HCT116 (cell line): Measurements from ENCODE around the gene ITGB1BP1. TPM values are rescaled to one million over a fixed set of nuclear protein-coding genes. Genes with fewer than 3 reads are reported as not detected.

ENCODE experiments used
- ATAC-seq: fragments of 200-7000 bp; cut with Tn5 transposase; 2 replicates; pipeline ENCODE4 v1.9.1; 2020; ENCODE audit warnings: mild to moderate bottlenecking, moderate library complexity
- BruUV-seq: library from RNA; stranded (reverse); fragments of 400-500 nt; replicated peaks from 2 replicates; lab custom pipeline; 2021; lab: Mats Ljungman, UMichigan
- CTCF ChIA-PET: fragments of 300-600 bp; sonication (Branson Sonifier 250); formaldehyde crosslinking; loops from one replicate; lab custom pipeline; 2021; ENCODE audit warnings: antibody characterized with exemption; lab: Charles Lee
- POLR2A ChIA-PET: fragments of 300-600, 350-600 bp; sonication (Branson Sonifier 250); formaldehyde crosslinking; loops from one replicate; lab custom pipeline; 2021; ENCODE audit warnings: antibody characterized with exemption; lab: Charles Lee
- RAD21 ChIA-PET, 2 experiments: fragments of 300-600 bp; sonication (Branson Sonifier 250); formaldehyde crosslinking; loops; one replicate each; lab custom pipeline; 2023; ENCODE audit warnings: low total read pairs in 2 of 2; ENCODE audit not compliant: uncharacterized antibody in 2 of 2, unreplicated experiment in 2 of 2, low non-redundant PET in 1 of 2; lab: Charles Lee
- DNase-seq: peaks from one replicate; pipeline ENCODE4 v3.0.0-alpha.2; 2010; ENCODE audit warnings: low read depth, low spot score
- H2AFZ ChIP-seq: fragments of 200-600 bp; shearing (Covaris generic), sonication (generic); 2 replicates; pipeline ENCODE4 v1.6.1; 2017; ENCODE audit warnings: low read depth, mixed run types, mixed read lengths, antibody characterized with exemption, low read length; ENCODE audit not compliant: poor library complexity, severe bottlenecking
- H3K27ac ChIP-seq: 2 replicates; pipeline ENCODE4 v1.5.1; 2012; ENCODE audit warnings: low read depth, low read length
- H3K27me3 ChIP-seq: fragments of 200-600 bp; sonication (generic); 2 replicates; pipeline ENCODE4 v1.6.1; 2016; ENCODE audit warnings: mixed run types, low read length, mixed read lengths; ENCODE audit not compliant: insufficient read depth
- H3K36me3 ChIP-seq, 2 experiments: fragments of 200-500 bp in 1 of 2; fragments of 200-600 bp in 1 of 2; sonication (Bioruptor generic) in 1 of 2; sonication (generic) in 1 of 2; 2 replicates each; pipeline versions ENCODE4 v1.5.1 to v1.6.1; 2014 to 2016; ENCODE audit warnings: low read length in 2 of 2, inconsistent platforms in 1 of 2, mixed read lengths in 1 of 2, mixed run types in 1 of 2; ENCODE audit not compliant: insufficient read depth in 2 of 2, control insufficient read depth in 1 of 2
- H3K4me1 ChIP-seq, 2 experiments: fragments of 200-600 bp in 1 of 2; sonication (generic) in 1 of 2; 2 replicates each; pipeline versions ENCODE4 v1.5.1 to v1.6.1; 2012 to 2017; ENCODE audit warnings: low read length in 2 of 2, inconsistent platforms in 1 of 2, mild to moderate bottlenecking in 1 of 2, mixed read lengths in 1 of 2, mixed run types in 1 of 2, moderate library complexity in 1 of 2; ENCODE audit not compliant: insufficient read depth in 2 of 2, control insufficient read depth in 1 of 2
- H3K4me2 ChIP-seq: fragments of 200-600 bp; sonication (generic); 2 replicates; pipeline ENCODE4 v1.6.1; 2017; ENCODE audit warnings: mixed run types, low read length, mixed read lengths
- H3K4me3 ChIP-seq, 2 experiments: fragments of 200-600 bp in 1 of 2; sonication (generic) in 1 of 2; replicated peaks in 1 of 2; 2 replicates each; pipeline ENCODE4 v1.5.1; 2011 to 2016; ENCODE audit warnings: low read length in 2 of 2, control low read depth in 1 of 2, low read depth in 1 of 2, mild to moderate bottlenecking in 1 of 2, mixed read lengths in 1 of 2, mixed run types in 1 of 2
- H3K79me2 ChIP-seq: fragments of 200-600 bp; sonication (generic); 2 replicates; pipeline ENCODE4 v1.6.1; 2017; ENCODE audit warnings: mild to moderate bottlenecking, mixed run types, low read length, moderate library complexity, mixed read lengths; ENCODE audit not compliant: insufficient read depth
- H3K9ac ChIP-seq: fragments of 200-600 bp; sonication (generic); 2 replicates; pipeline ENCODE4 v1.6.1; 2016; ENCODE audit warnings: low read length, mixed read lengths
- H3K9me2 ChIP-seq: fragments of 200-600 bp; sonication (generic), shearing (Covaris generic); 2 replicates; pipeline ENCODE4 v1.6.1; 2017; ENCODE audit warnings: mixed run types, mild to moderate bottlenecking, moderate library complexity; ENCODE audit not compliant: insufficient read depth
- H3K9me3 ChIP-seq, 2 experiments: fragments of 200-500 bp in 1 of 2; fragments of 200-600 bp in 1 of 2; sonication (Bioruptor generic) in 1 of 2; sonication (generic) in 1 of 2; 2 replicates each; pipeline ENCODE4 v1.6.1; 2014 to 2017; ENCODE audit warnings: low read length in 2 of 2, mixed read lengths in 2 of 2, inconsistent platforms in 1 of 2, low read depth in 1 of 2, mild to moderate bottlenecking in 1 of 2, mixed run types in 1 of 2, moderate library complexity in 1 of 2; ENCODE audit not compliant: control insufficient read depth in 1 of 2, insufficient read depth in 1 of 2
- H4K20me1 ChIP-seq: fragments of 200-600 bp; sonication (generic), shearing (Covaris generic); 2 replicates; pipeline ENCODE4 v1.6.1; 2017; ENCODE audit warnings: mixed run types, mild to moderate bottlenecking, moderate library complexity; ENCODE audit not compliant: insufficient read depth
- ATF3 ChIP-seq: IDR thresholded peaks from 2 replicates; pipeline ENCODE4 v1.6.1; 2012
- CBX3 ChIP-seq: IDR thresholded peaks from 2 replicates; pipeline ENCODE4 v1.6.1; 2012; ENCODE audit warnings: low read depth
- CTCF ChIP-seq, 3 experiments: fragments of 200-600 bp in 1 of 3; sonication (generic) in 1 of 3; IDR thresholded peaks in 2 of 3; conservative IDR thresholded peaks in 1 of 3; 2 replicates each; pipeline ENCODE4 v1.5.1; 2012 to 2017; ENCODE audit warnings: low read depth in 2 of 3, low read length in 2 of 3, antibody characterized with exemption in 1 of 3, borderline replicate concordance in 1 of 3, control low read depth in 1 of 3, mild to moderate bottlenecking in 1 of 3, mixed read lengths in 1 of 3, mixed run types in 1 of 3, moderate library complexity in 1 of 3; ENCODE audit not compliant: insufficient read depth in 1 of 3
- EGR1 ChIP-seq: IDR thresholded peaks from 2 replicates; pipeline ENCODE4 v1.6.1; 2012; ENCODE audit warnings: low read depth
- EZH2phosphoT487 ChIP-seq: fragments of 200-600 bp; IDR thresholded peaks from 2 replicates; pipeline ENCODE4 v1.6.1; 2018; ENCODE audit warnings: antibody characterized with exemption, borderline replicate concordance
- FOSL1 ChIP-seq: IDR thresholded peaks from 2 replicates; pipeline ENCODE4 v1.6.1; 2012; ENCODE audit warnings: low read depth
- POLR2A ChIP-seq: IDR thresholded peaks from 2 replicates; pipeline ENCODE4 v1.7.0; 2011; ENCODE audit warnings: borderline replicate concordance; ENCODE audit not compliant: insufficient read depth, insufficient read length; ENCODE audit errors: extremely low read depth
- POLR2AphosphoS5 ChIP-seq: IDR thresholded peaks from 2 replicates; pipeline ENCODE4 v1.6.1; 2011; ENCODE audit warnings: mild to moderate bottlenecking, low read depth, low read length, moderate library complexity
- SIN3A ChIP-seq: IDR thresholded peaks from 2 replicates; pipeline ENCODE4 v1.6.1; 2012; ENCODE audit warnings: low read depth
- SP1 ChIP-seq: IDR thresholded peaks from 2 replicates; pipeline ENCODE4 v1.6.1; 2012; ENCODE audit warnings: low read depth
- SRF ChIP-seq: IDR thresholded peaks from 2 replicates; pipeline ENCODE4 v1.6.1; 2012; ENCODE audit warnings: low read depth
- YY1 ChIP-seq: IDR thresholded peaks from 2 replicates; pipeline ENCODE4 v1.6.1; 2011; ENCODE audit warnings: low read length, low read depth, moderate library complexity, mild to moderate bottlenecking; ENCODE audit not compliant: insufficient replicate concordance; ENCODE audit errors: extremely low read depth
- ZBTB33 ChIP-seq: IDR thresholded peaks from 2 replicates; pipeline ENCODE4 v1.6.1; 2011; ENCODE audit warnings: mild to moderate bottlenecking, low read length, moderate library complexity; ENCODE audit not compliant: insufficient replicate concordance; ENCODE audit errors: extremely low read depth
- ZFX ChIP-seq: fragments of 450-650 bp; IDR thresholded peaks from 2 replicates; pipeline ENCODE4 v1.6.1; 2017
- ZNF274 ChIP-seq: fragments of 200-500 bp; sonication (Bioruptor generic); IDR thresholded peaks from 2 replicates; pipeline ENCODE4 v1.6.1; 2014; ENCODE audit warnings: mild to moderate bottlenecking, low read depth, low read length, inconsistent platforms
- intact Hi-C: fragments of 100-400 bp; cut with micrococcal nuclease; formaldehyde crosslinking; loops from 2 replicates; pipeline ENCODE4 v1.10.0; 2022
- total RNA-seq: library from RNA; stranded (reverse); gene quantifications from one replicate; pipeline ENCODE4 v1.2.1, GENCODE V29; 2021; ENCODE audit not compliant: unreplicated experiment

The ITGB1BP1 gene
- total RNA-seq, 1 experiment from 2014 or later: 86.9 TPM

GRCh38 chr2:9404451-9404850 lies 18.9 kb downstream of the ITGB1BP1 start:
- TF ChIP-seq EZH2phosphoT487 (no peak), ZBTB33 (no peak), ZFX (no peak), SRF (no peak), POLR2A (no peak), POLR2AphosphoS5 (no peak), CTCF (IDR thresholded peaks at IDR 0.05 in 2 of 3, conservative IDR thresholded peaks at IDR 0.05 in 1 of 3; ENCODE audit: borderline replicate concordance in 1 of 3, insufficient read depth in 1 of 3, low read depth in 2 of 3, low read length in 2 of 3) (no peak), CBX3 (no peak), ZNF274 (no peak), ATF3 (no peak), SP1 (no peak), EGR1 (no peak), YY1 (no peak), SIN3A (no peak), FOSL1 (no peak)
- ATAC-seq: no peak

More at GRCh38 chr2:9404451-9404850, 18.9 kb downstream of the ITGB1BP1 start:
- intact Hi-C loops: no loop called here
- BruUV-seq: no TSS peak
- no peak overlapping the region for H3K9ac ChIP-seq
- no peak for DNase-seq
- H4K20me1 ChIP-seq: no peaks in the 10 kb centered on the region
- no peak overlapping the region for H3K4me2 ChIP-seq
- no peaks in the 10 kb centered on the region for H3K9me3 ChIP-seq
- no peaks in the 10 kb centered on the region for H3K4me1 ChIP-seq
- H3K27me3 ChIP-seq: no peaks in the 10 kb centered on the region
- ChIA-PET CTCF (no interaction called here), RAD21 (no interaction called here), POLR2A (no interaction called here)
- H3K4me3 ChIP-seq: no peak overlapping the region
- H3K27ac ChIP-seq: no peak overlapping the region
- H3K36me3 ChIP-seq: peaks cover 6 to 8% of the 10 kb centered on the region in 2 experiments; a peak in 2 of 4 replicates
- H3K79me2 ChIP-seq: no peaks in the 10 kb centered on the region
- no peaks in the 10 kb centered on the region for H3K9me2 ChIP-seq
- no peak overlapping the region for H2AFZ ChIP-seq
